NCI-H187 treated with DMSO at 0.1 percent for 48 hours (cell line): Measurements from ENCODE around the gene TP53TG5.

Experiments
- DNase-seq: peaks from one replicate; lab custom pipeline; 2025; lab: John Stamatoyannopoulos, UW

TP53TG5 gene

DNA sequence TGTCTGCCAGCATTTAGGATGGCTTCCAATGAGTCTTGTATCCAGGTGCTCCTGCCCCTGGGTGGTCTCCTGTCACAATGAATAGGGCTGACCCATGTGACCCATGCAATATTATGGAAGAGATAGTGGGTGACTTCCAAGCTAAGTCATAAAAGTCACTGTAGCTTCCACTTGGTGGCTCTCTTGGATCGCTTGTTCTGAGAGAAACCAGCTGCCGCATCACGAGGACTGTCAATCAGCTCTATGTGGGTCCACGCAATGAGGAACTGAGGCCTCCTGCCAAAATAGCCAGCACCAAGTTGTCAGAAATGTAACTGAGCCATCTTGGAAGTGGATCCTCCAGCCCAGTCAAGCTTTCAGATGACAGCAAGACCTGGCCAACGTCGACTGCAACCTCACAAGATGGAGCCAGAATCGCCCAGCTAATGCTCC lies 55.2 kb downstream of the TP53TG5 start:
- DNase-seq: no peak
